ENCODE measurements around the gene RBMS1. TPM values are rescaled to one million over a fixed set of nuclear protein-coding genes. Genes with fewer than 3 reads are reported as not detected.

Gene RBMS1
- total and polyA plus RNA-seq, 2 of the 13 experiments (the other 11 are each of a cell fraction or from before 2014, with no cell fraction given): 55.5 to 110 TPM

GRCh38 chr2:160249876-160250275 lies 243.7 kb downstream of the RBMS1 start (continued):
- no peak for TF ChIP-seq RERE (CRISPR knock-in tag; IDR thresholded peaks at IDR 0.05; ENCODE audit: low read depth)
- no peak for TF ChIP-seq NFYC (CRISPR knock-in tag; IDR thresholded peaks at IDR 0.05)
- TF ChIP-seq ZNF317 (CRISPR knock-in tag; IDR thresholded peaks at IDR 0.05): no peak

GRCh38 chr2:160247296-160248035 lies 246.1 kb downstream of the RBMS1 start:
- ChIA-PET CTCF (ENCODE audit: low intra/inter-chr PET ratio, low total read pairs) (no interaction called here), POLR2A (no interaction called here)
- H3K9ac ChIP-seq (ENCODE audit: insufficient read depth, low read depth, low read length): no peak overlapping the region
- ATAC-seq (no peak), DNase-seq (ENCODE audit: low spot score) (no peak), FAIRE-seq (no peak)
- BruUV-seq (replicated peaks): no TSS peak
- H3K27me3 ChIP-seq (ENCODE audit: control insufficient read depth in 1 of 2, insufficient read depth in 2 of 2, low read length in 2 of 2): no peaks in the 10 kb centered on the region
- no peak overlapping the region for H3K4me3 ChIP-seq (replicated peaks in 1 of 3; ENCODE audit: insufficient read depth in 1 of 3, low read depth in 2 of 3, low read length in 3 of 3)
- no peak overlapping the region for H2AFZ ChIP-seq (ENCODE audit: low read length)
- in situ Hi-C loops (cut with HindIII; ENCODE audit: extremely low pct_ligation_motif_present, low pct_unique_long_range_greater_than_20kb) (no loop called here), intact Hi-C loops (cut with micrococcal nuclease; ENCODE audit: unreplicated experiment) (no loop called here)
- no peaks in the 10 kb centered on the region for H3K9me3 ChIP-seq (ENCODE audit: low read length)
- WGBS (ENCODE audit: low lambda C conversion rate): 49% methylated on average over 6 of the region's 6 CpGs
- H3K27ac ChIP-seq (ENCODE audit: extremely low read length, insufficient read depth, low read length): no peak overlapping the region
- no peaks in the 10 kb centered on the region for H4K20me1 ChIP-seq (ENCODE audit: insufficient read depth, low read length)
- H3K4me1 ChIP-seq (ENCODE audit: insufficient read depth, low read length): no peaks in the 10 kb centered on the region
- H3K36me3 ChIP-seq (replicated peaks in 1 of 2; ENCODE audit: control insufficient read depth in 1 of 2, insufficient read depth in 2 of 2, low read length in 2 of 2): no peaks in the 10 kb centered on the region
- no peaks in the 10 kb centered on the region for H3K79me2 ChIP-seq (ENCODE audit: insufficient read depth, low read length)
- H3K4me2 ChIP-seq (ENCODE audit: low read depth, low read length): no peak overlapping the region
- TF ChIP-seq BRCA1 (CRISPR knock-in tag; IDR thresholded peaks at IDR 0.05) (no peak), ZNF253 (CRISPR knock-in tag; IDR thresholded peaks at IDR 0.05; ENCODE audit: borderline replicate concordance) (no peak), PREB (CRISPR knock-in tag; IDR thresholded peaks at IDR 0.05) (no peak), ELK4 (CRISPR knock-in tag; IDR thresholded peaks at IDR 0.05; ENCODE audit: borderline replicate concordance) (no peak), ZNF75D (CRISPR knock-in tag; IDR thresholded peaks at IDR 0.05; ENCODE audit: borderline replicate concordance) (no peak), SP140L (CRISPR knock-in tag; IDR thresholded peaks at IDR 0.05; ENCODE audit: borderline replicate concordance) (no peak), ZSCAN20 (CRISPR knock-in tag; IDR thresholded peaks at IDR 0.05; ENCODE audit: borderline replicate concordance) (no peak), DDIT3 (CRISPR knock-in tag; IDR thresholded peaks at IDR 0.05) (no peak), ZNF550 (CRISPR knock-in tag; IDR thresholded peaks at IDR 0.05; ENCODE audit: borderline replicate concordance) (no peak), ZNF205 (CRISPR knock-in tag; IDR thresholded peaks at IDR 0.05) (no peak), ZNF160 (CRISPR knock-in tag; IDR thresholded peaks at IDR 0.05) (no peak), ZSCAN21 (CRISPR knock-in tag; IDR thresholded peaks at IDR 0.05; ENCODE audit: borderline replicate concordance) (no peak)

All from HepG2 (cell line).